ENCODE measurements around the gene PNPLA7. TPM values are rescaled to one million over a fixed set of nuclear protein-coding genes. Genes with fewer than 3 reads are reported as not detected.
"Not testable (repeated sequence)": the region's sequence is repeated elsewhere in the genome, so short reads cannot be mapped to it uniquely, and the experiment has no call there.

PNPLA7 gene
- total RNA-seq, 1 donor from 2014 or later = 32.1 TPM

DNA sequence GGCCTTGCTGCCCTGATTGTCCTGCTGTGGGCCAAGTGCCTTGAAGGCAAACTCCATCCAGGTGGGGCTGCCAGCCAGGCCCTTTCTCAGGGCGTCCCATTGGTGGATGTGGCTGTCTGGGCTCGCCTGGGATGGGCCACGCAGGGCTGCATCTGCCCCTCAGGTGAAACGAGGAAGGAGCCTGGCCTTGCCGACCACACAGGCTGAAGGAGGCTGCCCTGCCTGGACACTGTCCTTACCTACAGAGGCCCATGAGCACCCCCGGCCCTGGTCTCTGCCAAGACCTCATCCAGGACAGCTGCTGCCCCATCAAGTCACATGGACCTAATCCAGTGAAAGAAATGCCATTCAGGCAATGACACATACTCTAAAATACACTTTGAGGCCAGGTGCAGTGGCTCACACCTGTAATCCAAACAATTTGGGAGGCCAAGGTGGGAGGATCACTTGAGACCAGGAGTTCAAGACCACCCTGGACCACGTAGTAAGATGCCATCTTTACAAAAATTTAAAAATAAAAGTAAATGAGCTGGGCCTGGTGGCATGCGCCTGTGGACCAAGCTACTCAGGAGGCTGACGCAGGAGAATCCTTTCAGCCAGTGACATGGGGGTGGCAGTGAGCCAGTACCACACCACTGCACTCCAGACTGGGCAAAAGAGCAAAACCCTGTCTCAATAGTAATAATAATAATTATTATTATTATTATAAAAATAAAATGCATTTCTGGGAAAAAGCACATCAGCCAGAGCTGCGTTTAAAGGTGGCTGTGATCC, 33.9 kb downstream of the PNPLA7 start:
- DNase-seq (ENCODE audit: low spot score) = no peak

DNA sequence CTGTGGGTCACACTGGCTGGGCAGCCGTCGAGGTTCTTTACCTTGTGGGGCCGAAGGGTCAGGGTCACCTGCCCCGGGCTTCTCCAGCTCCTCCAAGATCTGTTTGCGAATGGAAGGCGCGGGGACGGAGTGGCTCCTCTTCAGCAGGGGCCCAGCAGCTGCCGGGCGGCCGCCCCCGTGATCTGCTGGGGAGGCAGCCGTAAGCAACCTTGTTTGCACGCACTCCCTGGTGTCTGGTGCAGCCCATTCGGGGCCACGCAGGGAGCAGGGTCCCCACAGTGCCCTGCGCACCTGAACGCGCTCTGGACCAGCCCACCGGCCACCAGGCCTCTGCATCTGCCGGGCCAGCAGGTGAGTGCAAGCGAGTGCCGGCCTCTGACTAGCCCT, 34.9 kb downstream of the PNPLA7 start:
- no peak for DNase-seq (ENCODE audit: low spot score)

DNA sequence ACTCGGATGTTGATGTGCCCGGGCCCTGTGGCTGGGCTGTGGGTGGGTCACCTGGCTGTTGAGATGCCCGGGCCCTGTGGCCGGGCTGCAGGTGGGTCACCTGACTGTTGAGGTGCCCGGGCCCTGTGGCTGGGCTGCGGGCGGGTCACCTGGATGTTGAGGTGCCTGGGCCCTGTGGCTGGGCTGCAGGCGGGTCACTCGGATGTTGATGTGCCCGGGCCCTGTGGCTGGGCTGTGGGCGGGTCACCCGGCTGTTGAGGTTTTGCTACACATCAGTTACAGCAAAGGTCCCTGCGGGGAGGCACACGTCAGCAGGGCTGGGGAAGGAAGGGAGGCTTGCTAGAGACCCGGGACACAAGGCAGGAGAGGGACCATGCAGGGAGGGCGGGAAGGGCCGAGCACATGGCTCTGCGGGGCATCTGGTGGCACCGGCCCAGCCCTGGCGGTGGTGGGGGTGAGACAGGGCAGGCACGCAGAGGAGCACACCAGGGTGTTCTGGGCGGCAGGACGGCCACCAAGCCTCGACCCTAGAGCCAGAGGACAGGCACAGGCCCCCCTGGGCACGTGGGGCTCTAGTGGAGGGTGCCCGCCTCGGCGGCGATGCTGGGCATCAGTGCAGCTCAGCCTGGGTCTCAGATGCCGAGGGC, 35.4 kb downstream of the PNPLA7 start:
- DNase-seq (ENCODE audit: low spot score) = no peak

DNA sequence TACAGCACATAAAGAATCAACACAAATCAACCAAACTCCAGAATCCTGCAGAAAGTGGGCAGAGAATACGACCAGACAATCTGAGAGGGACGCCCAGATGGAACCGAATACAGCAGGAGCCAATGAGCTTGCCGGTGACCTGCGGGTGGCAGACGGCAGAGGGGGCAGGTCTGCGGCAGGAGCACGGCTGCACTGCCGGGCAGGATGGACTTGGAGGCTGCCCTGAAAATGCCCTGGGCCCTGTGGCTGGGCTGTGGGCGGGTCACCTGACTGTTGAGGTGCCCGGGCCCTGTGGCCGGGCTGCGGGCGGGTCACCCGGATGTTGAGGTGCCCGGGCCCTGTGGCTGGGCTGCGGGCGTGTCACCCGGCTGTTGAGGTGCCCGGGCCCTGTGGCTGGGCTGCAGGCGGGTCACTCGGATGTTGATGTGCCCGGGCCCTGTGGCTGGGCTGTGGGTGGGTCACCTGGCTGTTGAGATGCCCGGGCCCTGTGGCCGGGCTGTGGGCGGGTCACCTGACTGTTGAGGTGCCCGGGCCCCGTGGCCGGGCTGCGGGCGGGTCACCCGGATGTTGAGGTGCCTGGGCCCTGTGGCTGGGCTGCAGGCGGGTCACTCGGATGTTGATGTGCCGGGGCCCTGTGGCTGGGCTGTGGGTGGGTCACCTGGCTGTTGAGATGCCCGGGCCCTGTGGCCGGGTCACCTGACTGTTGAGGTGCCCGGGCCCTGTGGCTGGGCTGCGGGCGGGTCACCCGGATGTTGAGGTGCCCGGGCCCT, 36.2 kb downstream of the PNPLA7 start:
- DNase-seq (ENCODE audit: low spot score) = not testable (repeated sequence)

DNA sequence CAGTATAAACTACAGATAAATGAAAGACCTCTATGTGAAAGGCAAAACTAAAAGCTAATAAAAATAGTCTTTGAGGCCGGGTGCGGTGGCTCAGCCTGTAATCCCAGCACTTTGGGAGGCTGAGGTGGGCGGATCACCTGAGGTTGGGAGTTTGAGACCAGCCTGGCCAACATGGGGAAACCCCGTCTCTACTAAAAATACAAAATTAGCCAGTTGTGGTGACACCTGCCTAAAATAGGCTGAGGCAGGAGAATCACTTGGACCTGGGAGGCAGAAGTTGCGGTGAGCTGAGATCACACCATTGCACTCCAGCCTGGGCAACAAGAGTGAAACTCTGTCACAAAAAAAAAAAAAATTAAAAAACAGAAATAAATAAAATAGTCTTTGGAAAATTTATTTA, 37.1 kb downstream of the PNPLA7 start:
- DNase-seq (ENCODE audit: low spot score) = not testable (repeated sequence)

DNA sequence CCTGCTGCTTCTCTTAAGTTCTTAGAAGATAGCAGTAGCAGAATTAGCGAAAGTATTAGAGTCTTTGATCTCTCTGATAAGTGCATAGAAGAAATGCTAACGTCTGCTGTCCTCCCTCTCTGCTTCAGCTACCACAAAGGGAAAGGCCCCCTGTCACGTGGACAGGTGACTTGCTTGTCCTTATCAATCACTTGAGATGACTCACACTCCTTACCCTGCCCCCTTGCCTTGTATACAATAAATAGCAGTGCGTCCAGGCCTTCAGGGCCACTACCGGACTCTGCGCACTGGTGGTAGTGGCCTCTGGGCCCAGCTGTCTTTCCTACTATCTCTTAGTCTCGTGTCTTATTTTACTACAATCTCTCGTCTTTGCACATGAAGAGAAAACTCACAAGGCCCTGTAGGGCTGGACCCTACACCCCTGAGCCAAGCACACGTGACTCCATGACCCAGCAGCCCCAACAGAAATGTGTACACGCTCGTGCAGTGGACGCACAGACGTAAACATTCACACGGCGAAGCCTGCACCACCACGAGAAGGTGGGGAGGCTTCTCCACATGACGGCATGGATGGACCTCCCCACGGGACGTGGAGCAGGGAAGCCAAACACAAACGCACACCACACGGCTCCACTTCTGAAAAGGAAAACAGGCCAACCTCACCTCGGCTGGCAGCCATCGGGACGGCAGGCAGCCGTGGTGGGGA, 38.3 kb downstream of the PNPLA7 start:
- DNase-seq (ENCODE audit: low spot score) = no peak

DNA sequence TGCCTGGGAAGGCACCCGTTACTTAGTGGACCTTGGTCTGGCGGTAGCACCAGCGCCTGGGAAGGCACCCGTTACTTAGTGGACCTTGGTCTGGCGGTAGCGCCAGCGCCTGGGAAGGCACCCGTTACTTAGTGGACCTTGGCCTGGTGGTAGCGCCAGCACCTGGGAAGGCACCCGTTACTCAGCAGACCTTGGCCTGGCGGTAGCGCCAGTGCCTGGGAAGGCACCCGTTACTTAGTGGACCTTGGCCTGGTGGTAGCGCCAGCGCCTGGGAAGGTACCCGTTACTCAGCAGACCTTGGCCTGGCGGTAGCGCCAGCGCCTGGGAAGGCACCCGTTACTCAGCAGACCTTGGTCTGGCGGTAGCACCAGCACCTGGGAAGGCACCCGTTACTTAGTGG, 39.1 kb downstream of the PNPLA7 start:
- not testable (repeated sequence) for DNase-seq (ENCODE audit: low spot score)

DNA sequence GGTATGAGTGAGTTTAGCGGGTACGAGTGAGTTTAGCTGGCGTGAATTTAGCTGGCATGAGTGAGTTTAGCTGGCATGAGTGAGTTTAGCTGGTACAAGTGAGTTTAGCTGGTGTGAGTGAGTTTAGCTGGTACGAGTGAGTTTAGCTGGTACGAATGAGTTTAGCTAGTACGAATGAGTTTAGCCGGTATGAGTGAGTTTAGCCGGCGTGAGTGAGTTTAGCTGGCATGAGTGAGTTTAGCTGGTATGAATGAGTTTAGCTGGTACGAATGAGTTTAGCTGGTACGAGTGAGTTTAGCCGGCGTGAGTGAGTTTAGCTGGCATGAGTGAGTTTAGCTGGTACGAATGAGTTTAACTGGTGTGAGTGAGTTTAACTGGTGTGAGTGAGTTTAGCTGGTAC, 41.0 kb downstream of the PNPLA7 start:
- DNase-seq (ENCODE audit: low spot score) = no peak

DNA sequence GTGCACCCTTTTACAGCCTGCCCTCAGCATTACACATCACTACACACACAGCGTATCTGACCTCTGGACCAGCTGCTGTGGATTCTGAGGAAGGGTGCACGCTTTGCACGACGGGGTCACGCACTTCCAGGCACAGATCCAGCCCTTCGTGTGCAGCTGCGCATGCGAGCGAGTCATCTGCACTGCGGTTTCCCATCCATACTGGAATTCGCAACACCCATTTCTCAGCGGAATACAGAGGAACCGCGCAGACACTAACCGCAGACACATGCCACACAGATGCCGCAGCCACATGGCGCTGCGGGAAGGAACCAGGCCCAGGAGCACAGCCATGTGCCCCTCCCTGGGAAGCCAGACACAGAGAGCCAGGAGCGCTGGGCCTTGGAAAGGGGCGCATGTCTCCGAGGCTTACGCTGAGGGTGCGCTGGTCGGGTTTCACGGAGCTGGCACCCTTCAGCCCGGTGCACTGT, 43.5 kb downstream of the PNPLA7 start:
- no peak for DNase-seq (ENCODE audit: low spot score)

DNA sequence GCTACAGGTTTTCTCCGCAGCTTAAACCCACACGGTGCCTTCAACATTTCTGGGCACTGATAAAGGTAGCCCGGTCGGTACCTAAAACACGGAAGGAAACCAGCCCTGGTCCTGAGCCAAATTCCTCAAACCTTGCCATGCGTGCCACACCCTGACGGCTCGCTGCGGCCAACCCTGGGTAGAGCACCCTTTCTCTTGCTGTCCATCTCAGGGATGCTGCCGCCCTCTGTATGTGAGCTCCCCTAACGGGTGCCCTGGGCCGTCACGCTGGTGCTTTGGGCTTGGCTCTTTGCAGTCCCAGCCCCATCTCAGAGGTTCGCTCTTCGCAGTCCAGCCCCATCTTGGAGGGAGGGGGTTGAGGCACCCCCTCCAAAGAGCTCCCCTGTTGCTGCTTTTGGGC, 43.9 kb downstream of the PNPLA7 start:
- DNase-seq (ENCODE audit: low spot score) = no peak

DNA sequence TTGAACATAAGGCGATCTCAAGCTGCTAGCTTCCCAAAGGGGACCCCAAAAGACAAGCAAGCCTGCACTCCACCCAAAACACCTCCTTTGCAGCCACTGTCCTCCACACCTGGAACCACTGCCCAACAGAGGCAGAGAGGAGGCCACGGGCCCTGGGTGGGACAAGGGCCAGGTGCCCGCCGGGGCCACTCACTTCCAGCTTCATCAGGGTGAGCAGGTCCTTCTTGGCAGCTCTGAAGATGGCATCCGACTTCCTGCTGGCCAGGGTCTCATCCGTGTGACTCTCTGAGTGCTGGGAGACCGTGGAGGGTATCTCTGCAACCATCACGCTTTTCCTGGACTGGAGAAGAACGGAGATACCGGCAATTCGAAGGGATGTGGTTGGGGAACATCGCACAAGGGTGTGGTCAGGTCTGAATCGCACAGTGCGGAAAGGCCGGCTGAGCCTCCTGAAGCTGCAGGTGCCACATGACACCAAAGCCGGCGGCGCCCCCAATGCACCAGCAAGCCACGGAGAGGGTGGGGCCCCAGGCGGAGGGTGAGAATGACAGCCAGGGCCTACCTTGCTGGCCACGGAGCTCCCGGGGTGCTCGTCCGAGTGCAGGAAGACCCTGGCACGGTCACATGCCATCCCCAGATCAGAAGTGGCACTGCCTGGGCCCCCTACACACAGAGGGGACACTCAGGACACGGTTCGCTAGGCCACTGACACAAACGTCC, 44.6 kb downstream of the PNPLA7 start:
- no peak for DNase-seq (ENCODE audit: low spot score)

DNA sequence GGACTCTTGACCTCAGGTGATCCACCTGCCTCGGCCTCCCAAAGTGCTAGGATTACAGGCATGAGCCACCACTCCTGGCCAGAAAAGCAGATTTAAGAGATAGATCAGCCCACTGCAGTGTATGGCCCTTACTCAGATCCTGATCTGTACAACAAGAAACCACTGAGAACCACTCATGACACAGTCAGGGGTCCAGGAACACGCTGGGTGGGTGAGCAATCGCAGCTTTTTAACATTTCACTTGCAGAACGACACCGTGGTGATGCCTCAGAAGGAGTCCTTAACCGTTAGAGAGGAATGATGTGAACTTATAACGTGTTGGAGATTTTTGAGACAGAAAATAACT, 45.8 kb downstream of the PNPLA7 start:
- DNase-seq (ENCODE audit: low spot score) = no peak

DNA sequence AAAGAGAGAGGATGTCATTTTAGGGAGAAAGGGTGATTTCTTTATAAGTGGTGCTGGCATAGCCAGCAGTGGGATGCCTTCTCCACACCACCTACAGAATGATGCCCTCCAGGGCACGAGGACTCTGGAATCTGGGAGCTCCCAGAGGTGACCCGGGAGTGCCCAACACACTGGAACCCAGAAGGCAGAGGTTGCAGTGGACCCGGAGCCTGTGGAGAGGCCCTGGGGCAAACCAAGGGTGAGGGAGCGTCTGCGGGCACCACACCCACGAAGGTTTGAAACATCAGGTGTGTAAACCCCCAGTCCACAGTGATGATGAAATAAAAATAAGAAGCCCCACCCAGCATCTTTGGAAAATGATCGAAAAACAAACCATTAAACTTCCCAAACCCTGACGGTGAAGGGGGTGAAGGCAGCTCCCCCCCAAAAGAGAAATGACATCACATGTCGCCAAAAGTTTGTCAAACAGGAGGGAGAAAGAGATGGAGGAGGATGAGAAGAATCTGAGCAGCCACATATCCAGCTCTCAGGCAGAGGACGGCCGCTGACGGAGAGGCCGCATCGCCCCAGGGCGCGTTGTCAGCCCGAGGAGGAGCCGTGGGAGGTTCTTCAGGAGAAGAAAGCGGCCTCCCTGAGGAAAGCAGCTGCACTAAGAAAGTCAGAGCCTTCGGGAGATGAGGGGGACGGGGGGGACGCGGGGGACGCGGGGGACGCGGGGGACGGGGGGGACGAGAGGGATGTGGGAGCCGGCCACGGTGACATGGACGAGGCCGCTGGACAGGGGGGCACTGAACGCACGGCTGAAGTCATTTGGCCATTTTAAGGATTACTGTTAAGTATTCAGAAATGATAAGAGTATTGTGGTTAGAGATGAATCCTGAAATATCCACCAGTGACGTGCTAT, 47.9 kb downstream of the PNPLA7 start:
- DNase-seq (ENCODE audit: low spot score) = no peak

DNA sequence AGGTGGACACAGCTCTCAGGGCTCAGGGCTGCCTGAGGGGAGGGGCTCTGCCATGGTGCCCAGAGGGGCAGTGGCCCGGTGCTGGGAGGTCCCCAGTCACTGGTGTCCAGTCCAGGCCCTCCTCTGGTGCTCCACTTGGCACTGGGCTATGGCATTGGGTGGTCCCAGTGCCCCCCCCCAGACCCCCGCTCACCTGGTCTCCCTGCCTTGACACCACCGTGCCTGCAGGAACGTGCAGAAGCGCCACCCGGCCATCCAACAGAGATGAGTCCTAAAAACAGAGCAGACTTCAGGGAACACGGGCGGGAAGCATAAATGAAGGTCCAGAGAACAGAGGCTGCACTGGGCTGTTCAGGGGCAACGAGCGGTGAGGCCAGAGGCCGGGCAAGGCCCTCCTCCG, 48.7 kb downstream of the PNPLA7 start:
- DNase-seq (ENCODE audit: low spot score) = no peak

DNA sequence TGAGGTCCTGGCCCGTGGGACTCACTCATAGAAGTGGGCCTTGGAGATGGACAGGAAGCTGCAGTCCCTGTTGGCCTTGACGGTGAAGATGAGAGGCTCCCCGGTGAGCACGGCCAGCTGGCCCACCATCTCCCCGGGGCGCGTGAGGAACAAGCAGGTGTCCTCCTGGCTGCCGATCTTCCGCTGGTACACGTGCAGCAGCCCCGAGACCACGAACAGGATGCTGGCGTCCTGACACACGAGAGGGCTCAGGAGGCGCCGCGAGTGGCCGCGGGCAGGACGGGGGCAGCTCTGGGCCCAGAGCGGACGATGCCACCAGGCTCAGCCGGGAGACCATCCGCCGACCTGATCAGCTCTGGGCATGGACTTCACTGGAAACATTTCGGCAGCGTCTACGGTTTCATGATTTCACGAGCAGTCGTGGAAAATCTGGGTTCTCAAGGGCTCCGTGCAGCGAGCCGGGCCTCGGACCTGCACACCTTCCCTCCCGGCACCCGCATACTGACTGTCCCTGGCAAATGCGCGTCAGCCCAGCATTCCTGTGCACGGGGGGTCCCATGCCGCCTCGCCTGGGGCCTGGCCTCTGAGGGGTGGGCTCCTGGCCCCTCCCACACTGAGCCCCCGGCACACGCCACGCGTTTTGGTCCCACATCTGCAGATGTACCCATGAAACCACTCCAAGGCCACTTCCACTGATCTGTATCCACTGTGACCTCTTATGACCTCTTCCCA, 49.4 kb downstream of the PNPLA7 start:
- no peak for DNase-seq (ENCODE audit: low spot score)

DNA sequence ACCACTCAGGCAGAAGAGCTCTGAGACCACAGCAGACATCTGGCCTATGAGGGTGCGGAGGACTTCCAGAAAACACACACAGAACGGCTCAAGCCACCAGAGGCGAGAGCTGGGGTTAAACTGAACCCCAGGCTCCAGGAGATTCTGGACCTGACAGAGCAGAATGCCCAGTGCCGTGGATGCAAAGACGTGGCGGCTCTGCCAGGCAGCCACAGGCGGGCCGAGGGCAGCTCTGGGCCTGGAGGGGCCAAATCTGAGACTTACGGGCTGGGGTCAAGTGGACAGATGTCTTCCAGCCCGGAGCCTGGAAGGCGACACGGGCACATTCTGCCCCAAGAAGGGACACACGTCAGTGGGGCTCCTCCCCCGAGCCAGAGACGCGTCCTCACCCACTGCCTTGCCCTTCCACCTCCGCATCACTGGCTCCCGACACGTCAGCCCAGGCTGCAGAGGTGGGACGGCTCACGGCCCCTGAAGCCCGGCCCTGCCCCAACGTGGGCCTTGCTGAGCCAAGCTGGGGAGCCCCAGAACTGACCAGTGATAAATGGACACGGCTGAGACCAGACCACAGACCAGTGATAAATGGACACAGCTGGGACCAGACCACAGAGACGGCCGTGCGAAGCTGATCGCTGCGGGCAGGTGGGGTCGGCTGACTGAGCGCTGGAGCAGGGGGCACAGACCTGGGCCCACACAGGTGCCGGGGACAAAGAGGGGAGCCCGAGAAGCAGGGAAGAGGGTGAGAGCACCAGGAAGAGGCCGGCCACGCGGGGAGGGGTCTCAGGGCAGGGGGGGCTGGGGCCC, 50.1 kb downstream of the PNPLA7 start:
- no peak for DNase-seq (ENCODE audit: low spot score)

DNA sequence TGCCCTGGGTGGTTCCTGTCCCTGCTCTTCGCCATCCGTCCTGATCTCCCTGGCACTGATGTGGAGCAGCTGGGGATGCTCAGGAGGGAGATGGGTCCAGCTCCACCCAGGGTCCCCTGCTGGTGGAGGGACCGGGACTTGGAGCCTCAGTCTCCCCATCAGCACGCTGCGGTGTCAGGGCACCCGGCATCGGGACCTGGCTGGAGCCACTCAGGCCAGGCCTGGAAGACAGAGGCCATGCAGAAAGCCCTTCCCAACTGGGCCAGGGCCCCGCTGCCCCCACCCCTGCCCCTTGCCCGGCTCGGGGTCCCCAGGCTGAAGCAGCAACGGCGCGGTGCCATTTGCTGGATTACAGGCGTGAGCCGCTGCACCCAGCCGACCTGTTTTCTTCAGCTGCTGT, 50.8 kb downstream of the PNPLA7 start:
- no peak for DNase-seq (ENCODE audit: low spot score)

DNA sequence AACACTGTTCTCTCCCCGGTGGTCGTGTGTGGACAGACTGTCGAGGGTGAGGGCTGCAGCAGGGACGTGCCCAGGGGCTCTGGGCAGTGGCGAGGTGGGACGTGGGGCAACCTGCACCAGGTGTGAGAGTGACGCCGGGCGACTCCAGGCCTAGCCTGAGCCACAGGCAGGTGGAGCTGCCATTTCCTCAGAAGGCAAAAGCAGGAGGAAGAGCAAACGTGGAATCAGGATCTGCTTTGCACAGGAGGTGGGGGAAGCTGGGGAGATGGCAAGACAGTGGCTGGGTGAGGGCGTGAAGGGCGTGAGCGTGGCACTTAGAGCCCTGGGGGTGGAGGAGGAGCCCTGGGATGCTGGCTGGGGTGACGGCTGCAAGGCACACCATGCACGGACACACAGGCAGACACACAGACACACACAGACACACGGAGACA, 51.5 kb downstream of the PNPLA7 start:
- no peak for DNase-seq (ENCODE audit: low spot score)
